Neural progenitor cell (in vitro differentiated cells): ENCODE results near the gene GNAQ.

Source experiments
- EZH2 ChIP-seq: fragments of 200-600 bp; sonication (generic); IDR thresholded peaks from 2 replicates; pipeline ENCODE4 v1.6.1; 2017; ENCODE audit warnings: antibody characterized with exemption, mild to moderate bottlenecking, moderate library complexity
- EZH2phosphoT487 ChIP-seq: fragments of 200-600 bp; sonication (generic); IDR thresholded peaks from 2 replicates; pipeline ENCODE4 v1.6.1; 2017; ENCODE audit warnings: antibody characterized with exemption
- TF ChIP-seq, protein P1 (sequence below): fragments of 200-600 bp; sonication (generic); IDR thresholded peaks from 2 replicates; pipeline ENCODE4 v1.5.1; 2017; ENCODE audit warnings: antibody characterized with exemption, mild to moderate bottlenecking

DNA sequence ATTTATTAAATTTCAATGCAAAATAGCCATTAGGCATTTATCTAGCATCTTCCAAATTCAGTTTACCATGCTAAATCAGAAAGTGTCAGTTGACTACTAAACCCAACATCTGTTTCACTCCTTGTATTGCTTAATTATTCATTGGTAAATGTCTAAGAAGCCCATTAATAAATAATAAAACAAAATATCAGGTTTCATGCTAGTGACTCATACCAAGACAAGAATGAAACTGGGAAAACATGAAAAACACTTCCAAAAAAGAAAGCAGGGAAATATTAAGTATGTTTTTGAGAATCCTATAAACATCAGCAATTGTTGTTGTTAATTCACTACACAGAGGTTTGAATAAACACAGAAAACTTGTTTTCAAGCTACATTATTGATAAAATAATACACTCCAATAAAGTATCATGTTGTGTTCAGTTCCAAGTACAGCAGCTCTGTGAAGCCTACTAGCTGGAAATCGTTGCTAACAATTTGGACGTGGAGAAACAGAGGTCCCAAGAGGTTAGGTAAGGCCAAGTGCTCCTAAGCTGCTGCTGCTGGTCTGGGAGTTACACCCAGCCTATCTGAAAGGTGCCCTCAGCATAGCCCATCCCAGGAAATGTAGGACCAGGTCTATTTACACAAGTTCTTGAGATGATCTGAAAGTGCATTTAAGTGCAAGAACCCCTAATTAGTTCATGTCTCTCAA lies 78.8 kb downstream of the GNAQ start:
- TF ChIP-seq, protein P1, sequence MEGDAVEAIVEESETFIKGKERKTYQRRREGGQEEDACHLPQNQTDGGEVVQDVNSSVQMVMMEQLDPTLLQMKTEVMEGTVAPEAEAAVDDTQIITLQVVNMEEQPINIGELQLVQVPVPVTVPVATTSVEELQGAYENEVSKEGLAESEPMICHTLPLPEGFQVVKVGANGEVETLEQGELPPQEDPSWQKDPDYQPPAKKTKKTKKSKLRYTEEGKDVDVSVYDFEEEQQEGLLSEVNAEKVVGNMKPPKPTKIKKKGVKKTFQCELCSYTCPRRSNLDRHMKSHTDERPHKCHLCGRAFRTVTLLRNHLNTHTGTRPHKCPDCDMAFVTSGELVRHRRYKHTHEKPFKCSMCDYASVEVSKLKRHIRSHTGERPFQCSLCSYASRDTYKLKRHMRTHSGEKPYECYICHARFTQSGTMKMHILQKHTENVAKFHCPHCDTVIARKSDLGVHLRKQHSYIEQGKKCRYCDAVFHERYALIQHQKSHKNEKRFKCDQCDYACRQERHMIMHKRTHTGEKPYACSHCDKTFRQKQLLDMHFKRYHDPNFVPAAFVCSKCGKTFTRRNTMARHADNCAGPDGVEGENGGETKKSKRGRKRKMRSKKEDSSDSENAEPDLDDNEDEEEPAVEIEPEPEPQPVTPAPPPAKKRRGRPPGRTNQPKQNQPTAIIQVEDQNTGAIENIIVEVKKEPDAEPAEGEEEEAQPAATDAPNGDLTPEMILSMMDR, result no peak
- TF ChIP-seq EZH2, result no peak
- TF ChIP-seq EZH2phosphoT487, result no peak
